ENCODE data around the gene WDR86.

Gene WDR86

DNA sequence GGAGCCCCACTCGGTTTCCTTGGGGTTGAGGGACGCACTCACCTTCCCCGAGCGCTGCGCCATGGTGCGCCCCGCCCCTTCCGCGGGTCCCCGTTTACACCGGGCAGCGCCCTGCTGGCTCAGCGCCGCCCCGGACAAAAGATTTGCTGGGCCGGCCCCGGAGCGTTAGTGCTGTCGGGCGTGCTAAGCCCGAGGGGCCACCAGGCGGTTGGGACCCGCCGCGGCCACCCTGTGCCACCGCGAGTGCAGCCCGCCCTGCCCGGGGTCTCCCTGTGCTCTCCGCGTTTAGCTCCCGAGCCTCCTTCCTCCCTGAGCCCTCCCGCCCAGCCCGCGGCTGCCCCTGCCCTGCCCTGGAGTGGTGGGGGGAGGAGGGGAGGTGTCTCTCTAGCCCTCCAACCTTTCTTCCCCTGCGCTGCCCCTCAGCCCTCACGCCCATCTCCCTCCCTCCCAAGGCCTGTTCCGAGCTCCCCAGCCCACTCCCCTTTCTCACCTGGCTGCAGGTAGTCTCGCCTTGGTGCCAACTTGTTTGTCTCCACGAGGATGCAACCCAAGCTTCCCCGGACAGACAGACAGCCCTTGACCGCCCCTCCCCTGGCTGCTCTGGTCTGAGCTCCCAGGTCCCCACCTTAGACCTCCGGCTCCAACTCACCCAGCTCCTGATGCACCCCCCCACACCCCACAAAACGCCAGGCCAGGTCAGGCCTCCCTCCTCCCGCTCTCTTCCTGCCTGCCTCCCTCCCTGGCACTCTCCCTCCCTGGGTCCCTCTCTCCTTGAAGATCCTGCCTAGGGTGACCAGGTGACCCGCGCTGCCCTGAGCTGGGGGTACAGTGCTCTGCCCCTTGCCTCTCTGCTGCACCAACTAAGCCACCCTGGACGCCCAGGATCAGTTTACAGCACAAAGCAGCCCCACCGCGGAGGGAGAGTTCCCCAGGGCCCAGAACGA is 30.3 kb upstream of the WDR86 start, which contains the start of gene CRYGN:
CRYGN (minus strand) TSS at position 287 of the 944 bp plus-strand sequence; CDS start at position 63, 224 bp downstream.
- DNase-seq = no peak

- DNase-seq = no peak
Observed at GRCh38 chr7:151438864-151439601, 29.2 kb upstream of the WDR86 start.

DNA sequence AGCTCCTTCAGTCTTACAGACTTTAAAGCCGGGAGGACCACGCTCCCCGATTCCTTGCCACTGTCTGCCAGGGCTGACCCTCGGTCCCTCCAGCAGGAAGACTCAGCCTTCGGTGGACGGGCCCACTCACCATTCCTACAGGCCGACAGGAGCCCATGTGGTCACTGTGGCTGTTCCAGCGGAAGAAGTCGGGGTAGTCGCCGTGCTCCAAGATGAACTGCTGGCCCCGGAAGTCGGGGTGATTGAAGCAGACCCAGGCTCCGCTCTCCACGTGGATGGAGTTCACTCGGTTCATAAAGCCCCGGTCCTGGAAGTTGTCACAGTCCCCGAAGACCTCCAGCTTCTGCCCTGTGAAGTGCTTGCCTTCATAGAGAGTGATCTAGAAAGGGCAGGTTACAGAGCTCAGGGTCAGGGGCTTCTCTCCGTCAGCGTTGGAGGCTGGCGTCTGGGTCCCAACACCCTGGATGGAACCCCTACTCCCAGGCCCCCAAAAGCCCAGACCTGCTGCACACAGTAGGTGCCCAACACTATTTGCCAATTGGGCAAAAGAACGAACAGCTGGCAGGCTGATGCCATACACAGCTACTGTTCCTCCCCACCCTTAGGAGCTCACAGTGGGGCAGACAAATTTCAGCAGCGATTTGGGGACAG is 28.2 kb upstream of the WDR86 start:
- DNase-seq = no peak

DNA sequence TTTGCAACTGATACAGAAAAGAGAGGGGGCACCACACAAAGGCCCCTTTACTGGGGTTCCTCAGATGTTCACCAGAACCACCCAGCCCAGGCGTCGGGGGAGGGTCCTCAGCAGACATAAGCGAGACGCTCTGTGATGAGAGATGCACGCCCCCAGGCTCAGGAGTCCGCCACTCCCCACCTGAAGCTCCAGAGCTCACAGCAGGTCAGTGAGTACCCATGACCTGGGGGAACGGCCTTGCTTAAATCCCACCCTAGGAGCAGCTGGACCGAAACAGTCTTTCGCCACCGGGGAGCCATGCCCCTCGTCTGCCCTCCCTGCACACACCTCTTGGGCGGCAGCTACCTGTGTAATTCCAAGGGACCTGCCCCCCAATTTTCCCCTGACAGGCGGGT is 27.3 kb upstream of the WDR86 start:
- no peak for DNase-seq

GRCh38 chr7:151436446-151437158 is 26.8 kb upstream of the WDR86 start:
- DNase-seq = no peak

GRCh38 chr7:151435971-151436370 is 26.1 kb upstream of the WDR86 start:
- no peak for DNase-seq

- DNase-seq = no peak
Observed at GRCh38 chr7:151435103-151435916, 25.5 kb upstream of the WDR86 start.

DNA sequence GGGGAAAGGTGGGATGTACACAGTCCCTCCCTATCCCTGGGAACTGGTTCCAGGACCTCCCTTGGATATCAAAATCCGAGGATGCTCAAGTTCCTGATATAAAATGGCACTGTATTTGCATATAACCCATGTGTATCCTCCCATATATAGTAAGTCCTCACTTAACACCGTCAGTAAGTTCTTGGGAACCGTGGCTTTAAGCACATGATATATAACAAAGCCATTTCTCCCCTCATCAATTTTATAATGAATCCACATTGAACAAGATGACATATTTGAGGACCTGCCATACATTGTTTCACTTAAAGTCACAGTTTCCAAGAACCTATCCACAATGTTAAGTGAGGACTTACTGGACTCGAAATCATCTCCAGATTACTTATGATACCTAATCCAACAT is 24.7 kb upstream of the WDR86 start:
- DNase-seq = no peak

DNA sequence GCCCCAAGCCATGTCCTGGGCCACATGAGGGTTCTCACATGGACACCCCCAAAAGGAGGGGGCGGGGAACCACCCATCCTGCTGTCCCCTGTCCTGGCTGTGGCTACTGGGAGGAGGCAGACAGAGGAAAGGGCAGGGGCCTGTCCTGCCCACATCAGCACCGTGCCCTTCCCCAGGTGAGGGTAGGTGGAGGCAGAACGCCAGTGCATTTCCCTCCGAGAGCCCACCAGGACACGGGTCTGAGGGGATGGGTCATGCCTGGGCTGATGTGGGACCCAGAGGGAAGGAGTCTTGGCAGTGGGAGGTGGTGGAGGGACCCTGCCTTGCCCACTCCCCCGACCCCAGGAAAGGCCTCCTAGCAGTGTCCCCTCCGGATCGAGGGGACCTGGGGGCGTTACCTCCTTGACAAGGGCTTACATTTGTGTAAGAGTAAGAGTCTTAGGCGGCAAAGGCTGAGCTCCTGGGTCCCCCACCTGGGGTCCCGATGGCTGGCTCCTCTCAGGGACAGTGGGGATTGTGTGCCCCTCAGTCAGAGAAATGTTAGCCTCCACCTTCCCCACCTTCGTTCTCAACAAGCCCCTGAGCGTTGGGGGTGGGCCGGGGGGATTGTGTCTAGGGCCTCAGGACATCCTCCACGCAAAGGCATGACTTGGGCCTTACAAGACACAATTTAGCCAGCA is 24.0 kb upstream of the WDR86 start:
- no peak for DNase-seq

DNA sequence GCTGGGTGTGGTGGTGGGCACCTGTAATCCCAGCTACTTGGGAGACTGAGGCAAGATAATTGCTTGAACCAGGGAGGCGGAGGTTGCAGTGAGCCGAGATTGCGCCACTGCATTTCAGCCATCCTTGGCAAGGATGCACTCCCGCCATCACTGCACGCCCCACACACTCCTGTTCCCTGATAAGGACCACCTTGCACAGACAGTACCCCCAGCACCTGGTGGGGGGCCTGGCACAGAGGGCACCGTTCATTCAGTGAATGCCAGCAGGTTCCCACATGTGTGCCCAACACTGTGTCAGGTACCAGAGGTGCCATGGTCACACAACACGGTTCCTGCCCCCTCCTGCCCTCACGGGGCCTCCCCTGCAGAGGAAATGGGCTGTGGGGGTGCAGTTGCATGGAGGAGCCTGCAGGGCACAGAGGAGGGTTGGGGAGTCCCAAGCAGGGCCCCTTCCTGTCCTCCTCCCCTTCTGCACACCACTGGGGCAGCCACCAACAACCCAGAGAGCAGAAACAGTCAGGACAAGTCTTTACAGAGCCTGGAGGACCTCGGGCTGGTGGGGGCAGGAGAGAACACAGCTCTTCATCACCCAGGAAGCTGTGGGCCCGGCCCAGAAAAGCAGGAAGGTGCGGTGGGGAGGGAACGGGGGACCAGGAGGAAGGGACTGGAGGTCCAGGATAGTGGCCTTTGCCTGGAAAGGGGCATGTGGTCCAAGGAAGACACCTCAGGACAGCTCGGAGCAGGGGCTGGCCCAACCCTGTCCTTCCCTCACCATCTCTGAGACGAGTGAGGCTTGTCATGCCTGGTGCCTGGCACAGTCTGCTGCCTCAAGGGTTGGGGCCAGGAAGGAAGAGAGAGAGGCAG is 23.1 kb upstream of the WDR86 start:
- DNase-seq = peak; percentile 46

GRCh38 chr7:151431768-151432311 is 22.0 kb upstream of the WDR86 start:
- DNase-seq = no peak

DNA sequence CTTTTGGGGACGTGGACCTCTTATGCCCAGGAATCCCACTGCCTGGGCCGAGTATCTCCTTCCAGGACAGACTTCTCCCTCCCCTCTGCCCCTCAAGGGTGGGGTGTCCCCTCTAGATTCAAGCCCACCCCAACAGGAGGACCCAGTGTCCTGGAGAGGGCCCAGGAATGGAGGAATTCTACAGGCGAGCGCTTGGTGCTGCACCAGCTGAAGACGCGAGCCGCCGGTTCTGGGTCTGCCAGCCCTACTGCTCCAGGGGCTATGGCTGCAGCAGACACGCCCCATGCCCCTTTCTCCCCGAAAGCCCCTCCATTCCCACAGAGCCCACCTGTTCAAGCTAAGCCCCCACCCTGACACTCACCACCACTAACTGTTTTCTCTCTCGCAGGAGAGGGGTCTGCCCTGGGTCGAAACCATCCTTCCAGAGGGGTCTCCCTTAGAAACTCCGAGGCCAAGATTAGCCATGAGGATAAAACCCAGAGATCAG is 21.5 kb upstream of the WDR86 start:
- DNase-seq = no peak

DNA sequence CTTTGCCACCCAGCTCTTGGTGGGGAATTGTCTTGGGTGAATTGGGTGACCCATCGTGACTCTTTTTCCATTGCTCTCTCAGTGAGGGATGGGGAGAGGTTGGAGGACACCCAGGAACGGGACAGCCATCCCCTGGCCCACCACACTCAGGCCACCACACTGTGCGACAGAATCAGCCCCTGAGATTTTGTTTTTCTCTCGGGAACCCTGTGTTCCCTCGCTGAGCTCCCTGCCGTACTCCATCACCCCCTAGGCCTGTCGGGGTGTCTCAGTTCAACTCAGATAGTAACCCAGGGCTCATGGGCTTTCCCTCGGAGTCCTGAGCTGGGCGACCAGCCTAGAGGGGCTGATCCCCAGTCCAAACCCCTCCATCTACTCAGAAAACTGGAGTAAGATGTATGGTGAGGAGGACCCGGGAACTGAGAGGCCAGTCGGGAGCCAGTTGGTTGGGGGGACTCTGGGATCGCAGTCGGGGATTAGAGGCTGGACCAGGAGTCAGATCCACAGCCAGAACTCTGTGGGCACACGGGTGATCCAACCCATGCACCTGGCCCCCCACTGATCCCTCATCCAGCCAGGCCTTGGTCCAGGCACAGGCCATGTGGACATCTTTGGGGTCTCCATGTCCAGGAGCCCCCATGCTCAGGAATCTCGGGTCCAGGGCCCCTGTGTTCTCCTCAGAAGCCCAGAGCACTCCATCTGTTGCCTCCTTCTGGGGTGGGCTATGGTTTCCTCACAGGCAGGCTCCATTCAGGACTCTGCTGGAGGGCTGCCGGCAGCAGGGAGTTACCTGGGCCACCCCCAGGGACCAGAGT is 20.8 kb upstream of the WDR86 start:
- DNase-seq = no peak

DNA sequence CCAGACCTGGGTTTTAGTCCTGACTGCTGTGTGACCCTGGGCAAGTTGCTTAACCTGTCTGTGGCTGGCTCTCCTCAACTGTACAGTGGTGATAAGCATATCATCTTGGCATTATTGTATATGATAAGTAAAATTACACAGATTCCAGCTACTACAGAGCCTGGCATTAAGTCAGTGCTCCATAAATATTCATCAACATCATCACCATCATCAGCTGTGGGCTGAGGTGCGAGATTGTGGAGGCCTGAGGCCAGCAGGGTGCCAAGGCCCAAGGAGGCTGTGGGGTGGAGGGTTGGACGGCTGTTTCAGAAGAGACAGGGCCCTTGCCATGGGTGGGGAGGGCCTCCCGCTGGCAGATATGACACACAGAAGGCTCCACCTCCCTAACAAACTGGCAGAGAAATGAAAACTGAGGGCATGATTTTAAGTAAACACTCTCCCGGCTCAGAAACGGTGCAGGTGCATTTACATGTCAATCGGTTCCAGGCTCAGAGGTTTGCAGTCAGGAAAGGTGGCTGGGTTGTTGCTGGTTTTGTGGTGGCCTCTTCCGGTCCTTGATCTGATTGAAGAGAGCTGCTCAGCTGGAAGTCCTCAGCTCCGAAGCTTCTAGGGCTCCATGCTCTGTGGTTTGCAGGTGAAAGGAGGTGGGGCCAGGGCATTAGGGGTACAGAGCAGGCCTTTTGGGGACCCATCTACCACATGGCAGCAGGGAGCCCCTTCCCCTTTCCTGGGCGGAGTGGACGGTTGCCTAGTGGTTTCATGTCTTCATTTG is 19.9 kb upstream of the WDR86 start:
- DNase-seq = peak; percentile 54

DNA sequence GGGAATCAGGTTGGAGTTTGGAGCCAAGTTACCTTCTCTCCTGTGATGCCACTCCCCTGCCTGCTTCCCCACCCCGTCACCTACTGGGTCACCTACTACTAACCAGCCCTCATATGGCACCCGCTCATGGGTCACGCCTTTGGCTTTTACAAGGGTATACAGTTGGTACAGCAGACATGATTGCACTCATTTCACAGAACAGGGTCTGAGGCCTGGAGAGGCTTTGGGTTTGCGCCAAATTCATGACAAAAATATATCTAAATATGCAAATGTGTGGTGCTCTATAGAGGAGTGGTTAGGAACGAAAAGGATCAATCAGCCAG is 19.4 kb upstream of the WDR86 start:
- no peak for DNase-seq

- no peak for DNase-seq
Observed at GRCh38 chr7:151428378-151429236, 18.8 kb upstream of the WDR86 start.

GRCh38 chr7:151427705-151428377 is 18.0 kb upstream of the WDR86 start:
- DNase-seq = no peak
